GM10847 (cell line): ENCODE results near the gene ERN1.

Source experiments
- POLR2A ChIP-seq: IDR thresholded peaks from 2 replicates; pipeline ENCODE4 v1.6.1; 2011; ENCODE audit not compliant: insufficient read length; ENCODE audit errors: extremely low read depth

The ERN1 gene

DNA sequence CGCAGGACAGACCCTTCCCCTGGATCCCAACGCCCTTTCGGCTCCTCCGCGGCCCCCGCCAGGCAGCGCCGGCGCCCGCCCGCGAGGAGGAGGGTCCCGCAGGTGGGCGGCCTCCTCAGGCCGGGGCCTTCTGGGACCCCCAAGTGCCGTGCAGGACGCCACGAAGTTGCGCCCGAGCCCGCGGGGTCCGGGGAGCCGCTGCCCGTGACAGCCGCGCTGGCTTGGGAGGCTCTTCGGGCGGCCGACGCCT lies 504 bp downstream of the ERN1 start:
- no peak for TF ChIP-seq POLR2A

DNA sequence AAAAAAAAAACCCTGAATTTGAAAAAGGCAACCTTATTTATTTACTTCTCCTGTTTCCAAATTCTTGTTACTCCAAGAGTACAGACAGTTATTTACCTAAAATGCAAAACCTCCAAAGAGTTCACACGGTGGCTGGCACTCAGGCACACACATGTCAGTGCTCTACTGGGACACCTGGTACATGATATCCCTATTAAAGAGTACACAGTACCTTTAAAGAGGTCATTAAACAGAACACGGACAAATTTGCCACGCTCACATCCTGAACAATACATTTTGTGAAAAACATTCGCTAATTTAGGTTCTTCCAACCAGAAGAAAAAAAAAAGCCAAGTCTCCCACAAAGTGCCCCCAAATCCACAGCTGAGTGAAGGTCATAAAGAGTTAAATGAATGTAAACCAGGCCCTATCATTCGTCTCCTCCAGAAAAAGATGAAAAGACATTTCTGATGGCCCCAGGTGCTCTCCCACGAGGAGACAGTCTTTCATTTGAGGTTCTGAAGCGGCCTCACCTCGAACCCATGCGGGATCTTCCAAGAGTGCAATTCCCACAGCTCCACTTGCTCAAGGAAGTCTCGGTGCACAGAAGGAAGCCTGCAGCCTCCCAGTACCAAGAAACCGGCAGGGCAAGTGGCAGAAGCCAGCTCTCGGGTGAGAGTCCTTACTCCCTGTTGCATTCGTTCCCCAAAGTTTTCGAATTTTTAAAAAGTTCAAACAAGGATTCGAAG lies 993 bp downstream of the ERN1 start:
- TF ChIP-seq POLR2A = no peak

DNA sequence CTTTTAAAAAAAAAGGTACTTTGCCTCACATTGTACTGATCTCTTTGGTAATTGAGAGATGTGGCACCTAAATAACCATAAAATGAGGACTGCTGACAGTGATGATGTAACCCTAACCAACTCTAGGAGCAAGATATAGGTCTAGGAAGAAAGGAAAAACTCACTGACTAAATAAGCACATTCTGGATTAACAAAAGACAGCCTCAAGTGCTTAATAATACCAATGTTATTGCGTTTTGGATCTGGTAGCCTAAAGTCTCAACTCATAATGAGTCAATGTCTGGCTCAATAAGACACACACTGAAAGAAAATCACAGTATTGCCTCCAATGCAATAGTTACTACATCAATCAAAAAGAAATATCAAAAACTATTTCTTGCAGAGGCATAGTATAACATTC lies 3.0 kb downstream of the ERN1 start:
- TF ChIP-seq POLR2A = no peak

DNA sequence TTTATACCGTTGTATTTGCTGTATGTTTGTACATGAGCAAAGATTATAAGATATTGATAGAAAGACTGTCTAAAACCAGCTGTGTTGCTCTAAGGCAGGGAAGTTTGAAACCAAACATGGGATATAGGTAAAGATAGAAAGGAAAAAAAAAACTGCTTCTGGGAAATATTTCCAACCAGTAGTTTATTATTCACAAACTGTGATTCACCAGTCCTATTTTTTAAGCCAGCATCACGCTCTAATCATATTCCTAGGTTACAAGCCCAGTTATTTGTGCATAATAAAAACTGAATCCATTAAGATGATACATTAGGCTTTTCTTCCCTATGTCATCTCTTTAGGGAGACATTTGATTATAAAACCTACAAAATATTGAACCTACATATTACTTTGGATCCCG lies 4.0 kb downstream of the ERN1 start:
- no peak for TF ChIP-seq POLR2A

DNA sequence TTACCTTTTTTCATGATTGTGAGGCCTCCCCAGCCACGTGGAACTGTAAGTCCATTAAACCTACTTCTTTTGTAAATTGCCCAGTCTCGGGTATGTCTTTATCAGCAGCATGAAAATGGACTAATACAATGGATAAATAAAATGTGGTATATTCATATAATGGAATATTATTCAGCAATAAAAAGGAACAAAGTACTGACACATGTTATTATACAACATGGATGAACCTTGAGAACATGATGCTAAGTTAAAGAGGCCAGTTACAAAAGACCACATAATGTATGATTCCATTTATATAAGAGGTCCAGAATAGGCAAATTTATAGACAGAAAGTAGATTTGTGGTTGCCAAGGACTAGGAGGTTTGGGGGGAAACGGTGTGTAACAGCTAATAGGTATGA lies 5.3 kb downstream of the ERN1 start:
- TF ChIP-seq POLR2A = no peak

DNA sequence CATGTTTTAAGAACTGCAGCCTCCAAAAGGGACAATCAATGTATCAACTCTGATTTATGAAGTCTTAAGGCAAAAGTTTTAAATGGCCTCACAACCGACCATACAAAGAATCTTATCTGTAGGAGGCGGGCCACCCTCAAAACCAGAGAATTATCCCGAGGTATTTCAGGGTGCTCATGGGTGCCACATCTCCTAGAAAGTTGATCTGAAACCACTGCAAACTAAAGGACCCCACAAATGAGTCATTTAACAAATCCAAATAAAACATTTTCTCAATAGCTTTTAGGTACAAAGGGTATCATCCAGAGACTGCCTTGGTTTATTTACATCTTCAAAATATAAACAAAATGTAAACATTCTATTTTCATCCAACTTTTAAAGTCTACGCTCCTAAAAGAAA lies 6.8 kb downstream of the ERN1 start:
- TF ChIP-seq POLR2A = no peak

DNA sequence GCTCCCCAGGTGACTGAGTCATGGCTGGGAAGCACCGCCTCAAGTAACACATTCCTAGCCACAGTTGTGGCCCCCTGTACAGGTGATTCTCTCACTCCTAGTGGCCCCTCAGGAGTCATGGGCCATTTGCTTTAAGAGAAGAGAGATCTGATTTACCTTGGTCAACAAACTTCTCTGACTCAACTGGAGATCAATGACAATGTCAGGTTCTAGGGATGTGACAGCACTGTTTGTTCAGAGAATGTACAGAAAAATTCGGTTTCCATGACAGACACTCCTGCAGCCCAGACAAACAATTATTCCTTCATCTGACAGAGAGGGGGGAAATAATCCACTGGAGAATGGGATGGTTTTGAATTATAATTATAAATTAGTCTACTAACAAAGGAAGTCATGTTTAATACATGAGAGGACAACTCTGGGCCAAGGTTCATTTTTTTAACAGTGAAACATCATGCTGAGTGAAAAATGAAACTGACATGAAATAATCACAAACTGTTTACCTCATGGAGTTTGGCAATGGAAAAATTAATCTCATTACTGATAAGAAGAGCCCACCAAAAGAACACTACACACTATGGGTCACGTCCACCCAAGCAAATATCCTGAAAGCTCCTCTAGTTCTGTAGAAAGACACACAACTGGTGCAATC lies 9.7 kb downstream of the ERN1 start:
- no peak for TF ChIP-seq POLR2A

DNA sequence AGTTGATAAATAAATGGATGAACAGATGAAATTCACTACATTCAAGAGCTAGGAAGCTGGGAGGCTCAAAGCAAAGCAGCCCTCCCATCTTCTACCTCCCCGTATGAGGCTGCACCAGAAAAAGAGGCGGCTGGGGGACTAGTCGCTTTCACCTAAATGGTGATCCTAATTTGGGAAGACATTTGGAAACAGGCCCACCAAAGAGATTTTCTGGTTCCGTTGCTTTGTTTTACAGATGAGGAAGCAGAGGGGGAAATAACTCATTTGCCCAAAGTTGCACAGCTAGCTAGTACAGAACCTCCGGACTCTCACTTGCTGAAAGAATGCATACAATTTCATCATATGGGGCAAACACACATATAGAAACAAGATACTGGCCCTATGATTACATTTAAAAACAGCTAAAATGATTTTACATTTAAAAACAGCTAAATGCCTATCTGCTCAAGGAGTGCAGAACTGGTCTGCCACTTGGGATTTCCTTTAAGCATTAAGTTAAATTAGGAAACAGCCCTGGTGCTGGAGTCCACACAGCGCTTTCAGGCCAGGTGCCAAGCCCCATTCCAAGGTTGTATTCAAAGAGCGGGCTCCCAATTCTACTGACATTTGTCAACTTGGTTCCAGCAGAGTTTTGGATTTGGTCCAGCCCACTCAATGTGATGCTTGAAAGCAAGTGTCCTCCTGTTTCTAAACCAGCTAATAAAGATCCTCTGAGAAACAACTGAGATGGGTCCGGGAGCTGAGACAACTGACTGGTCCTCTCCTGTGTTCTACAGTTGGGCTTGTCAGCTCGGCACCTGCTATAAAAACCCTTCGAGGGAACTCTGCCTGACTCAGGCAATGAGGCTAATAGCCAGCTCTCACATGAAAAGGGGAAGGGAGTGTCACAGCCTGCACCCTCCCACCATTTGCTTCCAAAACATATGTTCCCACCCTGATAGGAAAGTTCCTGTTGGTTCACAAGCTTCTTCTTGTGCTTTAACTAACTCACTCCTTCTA lies 11.7 kb downstream of the ERN1 start:
- no peak for TF ChIP-seq POLR2A

DNA sequence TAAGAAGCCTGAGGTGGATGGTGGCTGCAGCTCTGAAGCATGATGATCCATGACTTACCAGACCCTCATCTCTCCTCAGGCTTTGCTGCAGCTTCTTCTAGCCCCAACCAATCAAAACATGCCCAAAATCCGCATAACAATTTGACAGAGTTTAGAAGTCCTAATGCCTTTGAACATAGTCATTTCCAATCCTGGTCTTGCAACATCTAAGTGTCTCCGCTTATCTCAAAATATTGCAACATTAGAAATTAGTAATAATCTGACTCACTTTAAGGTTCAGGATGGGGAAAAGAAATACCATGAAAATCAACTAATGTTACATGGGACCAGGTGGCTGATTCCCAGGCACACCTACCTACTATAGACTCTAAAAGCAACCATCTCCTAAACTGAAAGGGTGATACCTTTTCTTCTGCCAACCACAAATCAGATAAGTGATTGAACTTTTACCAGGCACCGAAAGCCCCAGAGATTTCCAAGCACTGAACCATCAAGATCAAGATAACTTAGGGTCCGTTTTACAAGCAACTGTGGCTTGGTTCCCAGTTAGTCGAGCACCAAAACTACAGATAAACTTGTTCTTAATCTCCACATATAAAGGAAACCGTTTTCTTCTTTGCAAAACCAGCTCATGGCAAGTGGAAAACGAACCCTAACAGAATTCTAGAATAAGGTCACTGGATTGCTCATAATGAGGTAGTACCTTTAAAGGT lies 14.0 kb downstream of the ERN1 start:
- no peak for TF ChIP-seq POLR2A

DNA sequence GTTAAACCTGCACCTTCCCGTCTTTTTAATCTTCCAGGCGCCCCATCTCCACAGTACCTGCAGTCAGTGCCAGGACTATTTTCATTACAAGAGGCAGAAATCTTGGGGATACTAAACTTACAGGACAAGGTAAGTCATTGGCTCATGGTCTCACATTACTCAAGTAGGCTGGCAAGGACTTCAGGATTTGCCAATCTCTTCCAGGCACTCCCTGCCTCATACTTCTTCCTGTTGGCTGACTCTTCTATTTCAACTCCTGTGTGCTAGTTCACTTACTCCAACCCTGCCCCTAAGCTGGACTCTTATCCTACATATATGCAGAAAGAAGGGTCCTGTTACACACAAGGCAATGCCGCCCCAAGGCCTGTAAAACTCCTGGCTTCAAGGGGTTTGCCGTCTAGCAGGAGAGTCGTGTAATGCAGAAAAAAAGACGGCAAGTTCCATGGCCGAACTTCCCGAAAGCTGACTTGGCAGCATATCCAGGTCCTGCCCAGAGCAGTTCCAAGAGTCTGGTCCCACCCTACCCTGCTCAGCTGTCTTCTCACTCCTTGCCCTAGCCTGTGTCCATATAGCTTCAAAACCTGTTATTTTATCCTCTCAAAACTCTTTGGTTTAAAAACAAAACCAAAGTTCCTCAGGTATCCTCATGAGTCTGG lies 14.8 kb downstream of the ERN1 start:
- no peak for TF ChIP-seq POLR2A

DNA sequence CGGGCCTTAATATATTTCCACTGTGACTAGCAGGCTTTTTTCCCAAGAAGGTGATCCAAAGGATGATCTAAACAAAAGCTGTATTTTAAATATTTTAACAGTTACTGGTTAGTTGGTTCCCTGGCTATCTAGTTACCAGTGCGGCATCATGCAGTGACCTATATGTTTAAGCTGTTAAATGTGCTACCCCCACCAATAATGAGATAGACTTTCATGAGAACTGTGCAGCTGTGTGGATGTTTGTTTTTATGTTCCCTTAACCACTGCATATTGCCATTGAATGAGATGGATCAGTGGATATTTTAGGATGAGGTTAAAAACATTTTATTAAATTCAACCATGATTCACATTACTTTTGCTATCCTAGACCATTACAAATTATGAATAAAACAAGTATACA lies 16.9 kb downstream of the ERN1 start:
- TF ChIP-seq POLR2A = no peak

DNA sequence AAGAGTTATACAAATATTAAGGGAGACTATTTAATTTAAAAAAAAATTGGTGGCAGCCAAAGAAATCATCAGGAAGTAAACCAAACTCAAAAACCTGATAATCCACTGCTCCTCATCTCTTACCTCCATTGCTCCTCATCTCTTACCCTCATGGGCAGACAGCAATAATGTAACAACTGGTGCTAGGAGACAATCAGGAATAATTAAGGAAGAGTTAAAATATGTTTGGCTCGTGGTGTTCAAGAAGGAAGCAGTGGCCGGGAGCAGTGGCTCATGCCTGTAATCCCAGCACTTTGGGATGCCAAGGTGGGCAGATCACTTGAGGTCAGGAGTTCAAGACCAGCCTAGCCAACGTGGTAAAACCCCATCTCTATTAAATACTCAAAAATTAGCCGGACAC lies 18.1 kb downstream of the ERN1 start:
- no peak for TF ChIP-seq POLR2A

DNA sequence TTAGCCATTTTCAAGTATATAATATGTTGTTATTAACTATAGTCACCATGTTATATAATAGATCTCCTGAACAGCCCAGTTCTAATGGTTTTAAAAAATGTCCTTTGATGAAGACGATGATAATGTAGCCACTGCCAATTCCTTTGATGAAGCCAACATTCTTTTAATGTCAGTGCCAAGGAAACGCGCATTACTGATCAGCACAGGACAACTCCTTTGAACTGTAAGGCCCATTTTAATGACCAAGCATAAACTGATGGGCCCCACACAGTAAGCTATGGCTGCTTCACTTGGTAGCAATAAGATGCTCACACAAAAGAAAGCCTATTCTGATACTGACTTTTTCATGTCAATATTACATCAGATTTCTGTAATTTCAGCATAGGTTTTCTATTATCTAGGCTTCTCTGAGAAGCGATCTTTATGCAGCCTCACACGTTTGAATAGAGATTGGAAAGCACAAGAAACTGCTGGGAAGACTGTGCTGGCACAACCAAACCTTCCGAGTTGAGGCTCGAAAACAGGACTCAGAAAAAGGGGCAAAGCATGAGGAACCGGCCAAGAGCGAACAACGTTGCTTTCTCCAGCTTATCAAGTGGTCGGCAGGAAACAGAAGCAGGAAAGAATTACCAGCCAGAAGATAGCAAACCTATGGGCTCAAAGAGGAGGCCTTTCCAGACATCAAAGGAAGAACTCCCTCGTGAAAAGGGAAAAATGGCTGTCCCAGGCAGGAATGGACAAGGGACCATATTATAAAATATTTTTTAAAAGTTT lies 19.4 kb downstream of the ERN1 start:
- TF ChIP-seq POLR2A = no peak

DNA sequence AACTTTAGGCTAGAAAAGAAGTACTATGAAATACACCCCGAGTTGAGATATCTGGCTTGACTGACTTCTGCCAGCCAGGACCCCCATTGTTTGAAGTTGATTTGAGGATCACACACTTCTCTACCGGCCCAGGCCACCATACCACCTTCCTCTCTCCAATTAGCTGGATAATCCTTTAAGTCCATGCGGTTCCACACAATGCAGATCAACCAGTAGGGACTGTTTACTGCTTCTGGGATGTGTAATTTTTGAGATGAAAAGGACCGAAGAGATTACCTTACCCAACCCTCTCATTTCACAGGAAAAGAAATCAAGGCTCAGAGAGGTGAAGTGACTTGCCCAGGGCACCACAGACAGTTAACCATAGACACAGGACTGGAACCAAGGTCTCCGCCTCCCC lies 20.5 kb downstream of the ERN1 start:
- no peak for TF ChIP-seq POLR2A
